SHP77 (cell line): ENCODE results near the gene RAB29.
"Not testable (repeated sequence)": the region's sequence is repeated elsewhere in the genome, so short reads cannot be mapped to it uniquely, and the experiment has no call there.

Source experiments
- DNase-seq, 2 experiments: peaks; one replicate each; lab custom pipeline; 2025; lab: John Stamatoyannopoulos, UW

Gene RAB29, protein sequence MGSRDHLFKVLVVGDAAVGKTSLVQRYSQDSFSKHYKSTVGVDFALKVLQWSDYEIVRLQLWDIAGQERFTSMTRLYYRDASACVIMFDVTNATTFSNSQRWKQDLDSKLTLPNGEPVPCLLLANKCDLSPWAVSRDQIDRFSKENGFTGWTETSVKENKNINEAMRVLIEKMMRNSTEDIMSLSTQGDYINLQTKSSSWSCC

DNA sequence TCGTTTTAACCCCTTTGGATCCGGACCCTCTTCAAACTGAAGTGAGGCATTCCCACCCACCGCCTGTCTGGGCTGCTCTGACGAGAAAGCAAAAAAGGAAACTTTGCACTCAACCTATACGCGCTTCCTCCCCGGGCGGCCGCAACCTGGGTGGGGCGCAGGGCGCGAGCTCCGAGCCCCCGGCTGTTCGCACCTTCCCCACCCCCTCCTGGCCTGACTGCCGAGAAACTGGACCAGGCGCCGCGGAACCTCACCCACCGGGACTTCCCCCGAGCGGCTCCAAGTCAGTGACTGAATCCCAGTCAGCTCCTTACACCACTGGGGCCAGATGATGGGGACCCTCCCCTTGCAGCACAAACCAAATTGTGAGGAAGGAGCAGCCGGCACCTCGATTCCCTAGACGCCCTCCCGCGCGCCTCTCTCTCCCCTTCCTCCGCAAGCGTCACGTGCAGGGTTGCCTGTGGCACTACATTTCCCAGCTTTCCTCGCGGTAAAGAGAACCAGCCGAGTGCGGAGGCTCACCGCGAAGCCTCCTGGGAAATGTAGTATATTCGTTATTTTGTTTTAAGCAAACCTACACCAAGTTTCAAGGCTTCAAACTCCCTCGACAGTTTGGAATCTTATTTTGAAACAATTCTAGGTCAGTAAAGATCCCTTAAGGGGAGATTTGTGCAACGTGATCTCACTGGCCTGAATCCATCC is at the start of gene RAB29:
TSS of gene RAB29 (minus strand) at position 468 of the 702 bp plus-strand sequence. CDS start 526 bp downstream, outside the sequence.
- peak; percentile 52 to 74 for DNase-seq

DNA sequence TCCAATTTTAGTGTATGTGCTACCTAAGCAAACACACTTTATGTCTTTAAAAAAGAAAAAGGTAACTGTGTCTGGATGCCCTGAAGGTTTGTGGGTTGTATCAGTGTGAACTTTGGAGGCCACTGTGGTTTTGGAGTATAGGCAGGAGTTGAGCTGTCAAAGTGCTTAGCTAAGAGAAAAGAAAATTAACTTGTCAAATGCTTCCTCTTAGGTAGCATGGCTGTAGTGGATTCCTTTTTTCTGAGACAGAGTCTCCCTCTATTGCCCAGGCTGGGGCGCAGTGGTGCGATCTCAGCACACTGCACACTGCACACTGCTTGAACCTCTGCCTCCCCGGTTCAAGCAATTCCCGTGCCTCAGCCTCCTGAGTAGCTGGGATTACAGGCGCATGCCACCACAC is 48.9 kb upstream of the RAB29 start:
- DNase-seq: no peak

DNA sequence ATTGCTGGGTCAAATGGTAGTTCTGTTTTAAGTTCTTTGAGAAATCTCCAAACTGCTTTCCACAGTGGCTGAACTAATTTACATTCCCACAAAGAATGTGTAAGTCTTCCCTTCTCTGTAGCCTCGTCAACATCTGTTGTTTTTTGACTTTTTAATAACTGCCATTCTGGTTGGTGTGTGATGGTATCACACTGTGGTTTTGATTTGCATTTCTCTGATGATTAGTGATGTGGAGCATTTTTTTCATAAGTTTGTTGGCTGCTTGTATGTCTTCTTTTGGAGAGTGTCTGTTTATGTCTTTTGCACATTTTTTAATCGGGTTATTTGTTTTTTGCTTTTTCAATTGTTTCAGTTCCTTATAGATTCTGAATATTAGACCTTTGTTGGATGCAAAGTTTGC is 48.0 kb upstream of the RAB29 start:
- not testable (repeated sequence) for DNase-seq

DNA sequence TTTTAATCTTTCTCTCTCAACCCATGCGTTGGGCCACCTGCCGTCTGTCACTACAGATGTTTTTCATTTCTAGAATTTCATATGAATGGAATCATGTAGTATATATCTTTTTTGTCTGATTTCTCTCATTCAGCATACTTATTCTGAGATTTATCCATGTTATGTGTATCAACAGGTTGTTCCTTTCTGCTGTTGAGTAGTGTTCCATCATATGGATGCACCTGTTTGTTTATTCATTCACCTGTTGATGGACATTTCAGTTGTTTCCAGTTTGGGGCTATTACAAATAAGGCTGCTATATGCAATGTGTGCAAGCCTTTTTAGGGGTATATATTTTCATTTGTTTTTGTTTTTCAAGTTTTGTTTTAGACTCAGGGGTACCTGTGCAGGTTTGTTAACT is 47.1 kb upstream of the RAB29 start:
- DNase-seq: no peak

DNA sequence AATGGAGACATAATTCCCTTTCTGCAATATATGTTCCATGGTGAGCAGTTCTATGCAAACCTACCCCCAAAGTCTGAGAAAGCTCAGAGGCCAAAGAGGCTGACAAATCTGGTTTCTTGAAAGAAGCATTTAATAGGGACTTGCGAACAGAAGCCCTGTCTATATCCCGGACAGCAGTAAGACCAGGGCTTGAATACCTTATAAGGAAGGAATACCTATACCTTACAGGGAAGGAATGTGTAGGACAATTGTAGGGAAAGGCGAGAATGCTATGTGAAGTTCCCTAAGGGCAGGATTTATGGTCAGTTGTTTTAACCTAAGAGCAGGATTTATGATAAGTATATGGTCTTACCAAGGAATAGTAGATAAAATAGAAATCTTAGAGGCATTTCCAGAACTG is 42.7 kb upstream of the RAB29 start:
- no peak for DNase-seq

DNA sequence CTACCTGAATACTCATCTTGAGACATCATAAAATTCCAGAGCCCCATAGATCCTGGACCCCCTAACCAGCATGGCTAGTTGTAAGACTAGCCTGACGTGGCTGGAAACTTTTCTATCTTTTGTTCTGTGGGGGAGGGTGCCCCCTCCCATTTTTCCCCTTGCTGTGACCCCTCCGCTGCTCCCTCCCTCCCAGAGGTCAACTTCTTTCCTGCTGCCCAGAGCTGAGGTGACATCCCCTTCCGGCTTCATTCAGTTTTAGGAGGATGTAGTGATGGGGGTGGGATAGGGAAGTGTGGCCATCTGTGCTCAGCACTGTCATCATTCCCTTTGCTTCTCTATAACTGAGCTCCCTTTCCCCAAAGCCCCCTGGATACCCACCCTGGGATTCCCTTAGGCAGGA is 42.1 kb upstream of the RAB29 start:
- no peak for DNase-seq

DNA sequence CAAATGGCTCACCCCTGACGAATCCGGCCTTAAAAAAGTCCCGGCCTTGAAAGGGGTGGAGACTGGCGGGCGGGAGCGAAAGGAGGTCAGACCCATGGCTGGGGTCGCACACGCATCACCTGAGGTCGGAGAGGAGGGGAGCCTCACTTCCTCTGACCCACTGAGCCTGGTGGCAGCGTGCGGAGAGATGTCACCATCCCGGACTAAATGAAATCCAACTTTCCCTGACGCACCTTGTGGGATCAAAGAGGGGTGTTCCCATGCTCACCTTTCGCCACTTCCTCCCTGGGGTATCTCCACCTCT is 38.4 kb upstream of the RAB29 start:
- DNase-seq: peak in 1 of 2 experiments; percentile 3

DNA sequence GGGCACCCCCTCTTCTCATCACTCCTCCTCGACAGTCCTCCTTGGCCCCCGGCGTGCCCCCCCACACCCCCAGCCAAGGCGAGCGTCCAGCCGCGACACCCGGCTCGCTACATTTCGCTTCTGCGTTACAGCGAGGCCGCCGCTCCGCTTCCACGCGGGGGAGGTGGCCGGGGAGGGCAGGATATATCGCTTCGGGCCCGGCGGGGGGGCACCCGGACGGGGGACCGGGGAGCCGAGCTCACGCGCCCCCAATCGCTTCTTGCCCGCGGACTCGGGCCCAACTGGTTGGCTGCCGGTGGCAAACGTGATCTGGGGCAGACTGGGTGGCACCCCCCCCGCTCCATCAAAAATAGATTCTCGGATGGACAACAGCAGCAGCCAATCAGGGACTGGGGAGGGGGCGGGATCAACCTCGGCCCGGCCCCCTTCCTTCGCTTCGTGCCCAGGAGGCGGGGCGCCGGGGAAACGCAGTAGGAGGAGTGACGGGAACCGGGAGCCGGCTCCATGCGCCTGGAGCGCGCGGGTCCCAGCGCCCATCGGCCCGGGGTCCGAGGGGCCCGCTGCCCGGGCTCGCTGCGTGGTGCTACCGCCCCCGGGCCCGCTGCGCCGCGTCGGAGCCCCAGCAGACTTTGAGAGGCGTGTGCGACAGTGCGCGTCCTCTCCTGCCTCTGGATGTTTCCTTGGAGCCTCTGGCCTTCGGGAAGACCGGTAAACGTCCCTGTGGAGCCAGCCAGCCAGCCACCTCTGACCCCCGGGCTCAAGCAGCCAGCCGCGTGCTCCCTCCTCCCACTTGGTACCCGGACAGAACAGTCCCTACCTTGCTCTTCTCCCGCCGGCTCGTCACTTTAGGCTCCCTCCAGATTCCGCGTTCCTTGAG is 37.8 kb upstream of the RAB29 start, which contains the start of gene SLC41A1:
TSS of gene SLC41A1 (minus strand) at position 321 of the 877 bp plus-strand sequence. CDS start 2,757 bp downstream, outside the sequence.
- DNase-seq: peak; percentile 82 to 86

DNA sequence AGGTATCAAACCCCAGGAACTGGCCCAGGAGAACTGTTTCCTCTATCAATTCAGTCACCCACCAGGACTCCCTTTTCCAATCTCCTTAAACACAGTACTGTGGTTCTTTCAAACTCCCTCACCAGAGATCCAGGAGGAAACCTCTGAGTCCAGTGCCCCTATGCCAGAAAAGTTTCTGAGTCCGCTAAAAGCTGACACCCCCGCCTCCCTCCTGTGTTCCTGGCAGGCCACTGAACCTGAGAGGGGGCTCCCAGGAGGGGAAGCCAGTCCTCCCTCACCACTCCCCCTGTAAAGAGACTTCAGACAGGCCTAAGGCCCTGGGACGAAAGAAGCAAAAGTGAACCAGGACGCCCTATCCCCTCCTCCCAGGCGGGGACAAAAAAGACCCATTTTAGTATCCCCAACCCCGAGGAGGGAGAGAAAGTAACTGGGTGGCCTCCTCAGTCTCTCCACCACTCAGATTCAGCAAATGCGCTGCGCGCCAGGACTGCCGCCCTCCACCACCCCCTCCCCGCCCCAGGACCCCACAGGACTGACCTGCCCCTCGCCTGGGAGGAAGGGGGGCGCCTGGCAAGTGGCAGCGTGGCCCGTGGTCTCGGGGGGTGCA is 37.1 kb upstream of the RAB29 start:
- peak in 1 of 2 experiments; percentile 14 for DNase-seq

DNA sequence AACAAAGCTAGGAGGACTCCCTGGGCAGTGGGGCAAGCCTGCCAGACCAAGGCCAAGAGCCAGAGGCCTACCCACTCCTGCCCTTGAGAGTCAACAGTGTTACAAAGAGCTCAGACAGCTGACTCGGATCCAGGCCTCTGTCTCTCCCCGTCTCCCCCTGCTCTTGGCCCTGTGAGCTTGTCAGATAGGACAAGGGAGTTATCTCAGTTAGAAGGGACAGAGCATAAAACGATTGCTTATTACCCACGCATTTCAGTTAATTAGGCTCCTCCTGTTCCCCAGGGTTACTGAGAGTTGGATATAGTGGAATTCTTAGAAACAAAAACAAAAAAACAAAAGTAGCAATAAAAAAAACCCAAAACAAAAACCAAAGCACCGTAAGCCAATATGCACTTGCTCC is 36.4 kb upstream of the RAB29 start:
- DNase-seq: peak in 1 of 2 experiments; percentile 10

DNA sequence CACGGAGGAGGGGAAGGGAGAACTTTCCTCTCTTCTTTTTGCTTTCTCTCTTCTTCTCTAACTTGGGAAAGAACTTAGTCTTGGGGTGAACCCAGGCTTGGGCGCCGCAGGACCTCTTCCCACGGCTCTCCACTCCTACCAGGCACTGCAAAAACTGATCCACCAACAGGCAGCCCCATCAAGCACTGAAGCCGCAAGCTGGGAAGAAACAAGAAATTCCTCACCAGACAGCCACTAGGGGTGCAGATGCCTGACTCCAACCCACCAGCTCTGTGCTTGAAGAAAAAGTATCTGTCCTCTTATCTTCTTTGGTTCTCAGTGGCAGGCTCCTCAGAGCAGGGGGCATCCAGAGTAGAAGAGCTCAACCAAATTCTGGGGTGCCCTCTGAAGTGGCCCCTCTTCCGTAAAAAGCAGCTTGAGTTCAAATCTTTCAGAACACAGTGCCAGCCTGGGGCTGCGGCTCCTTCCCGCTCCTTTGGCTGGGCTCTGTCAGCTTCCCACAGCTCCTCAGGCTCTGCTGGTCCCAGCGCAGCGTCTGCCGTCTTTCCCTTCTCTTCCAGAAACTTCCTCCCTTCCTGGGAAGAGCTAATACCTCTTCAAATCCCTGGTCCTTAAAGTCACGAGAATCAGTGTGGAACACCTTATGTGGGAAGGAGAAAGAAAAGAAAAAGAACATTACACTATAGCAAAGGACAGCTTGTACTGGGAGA is 35.3 kb upstream of the RAB29 start:
- DNase-seq: no peak

DNA sequence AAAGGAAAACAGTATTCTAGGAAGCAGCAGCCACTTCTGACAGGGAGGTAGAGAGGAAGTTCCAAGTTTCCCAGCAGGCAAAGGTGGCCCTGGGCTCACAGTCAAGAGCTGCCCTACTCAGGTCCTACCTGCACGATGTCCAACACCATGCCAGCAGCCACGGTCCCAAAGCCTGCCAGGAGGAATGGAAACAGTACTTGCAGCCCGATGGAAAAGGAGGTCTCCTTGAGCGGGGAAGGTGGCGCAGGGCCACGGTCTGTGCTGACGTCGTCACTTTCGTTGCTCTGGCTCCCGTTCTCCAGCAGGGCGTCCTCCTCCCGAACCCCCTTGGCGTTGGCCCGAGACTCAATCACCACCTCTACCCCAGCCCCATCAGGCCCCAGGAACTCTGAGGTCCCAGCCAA is 34.7 kb upstream of the RAB29 start:
- no peak for DNase-seq

DNA sequence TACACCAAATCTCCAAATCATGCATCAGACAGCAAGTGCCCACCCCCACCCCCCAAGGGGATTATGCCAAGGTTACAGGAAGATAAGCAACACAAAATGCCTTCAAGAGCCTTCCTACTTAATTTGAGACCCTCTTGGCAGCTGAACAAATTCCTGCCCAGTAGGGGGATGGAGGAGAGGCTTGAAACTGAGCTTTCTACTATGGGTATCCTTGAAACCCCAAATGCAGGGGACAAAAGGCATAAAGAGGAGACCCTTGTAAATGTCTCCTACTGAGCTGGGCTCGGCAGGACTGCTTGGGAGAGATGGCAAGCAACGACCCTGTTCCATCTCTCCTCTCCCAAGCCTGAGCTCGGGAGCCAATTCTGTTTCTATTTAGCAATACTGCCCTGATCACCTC is 34.2 kb upstream of the RAB29 start:
- DNase-seq: no peak

DNA sequence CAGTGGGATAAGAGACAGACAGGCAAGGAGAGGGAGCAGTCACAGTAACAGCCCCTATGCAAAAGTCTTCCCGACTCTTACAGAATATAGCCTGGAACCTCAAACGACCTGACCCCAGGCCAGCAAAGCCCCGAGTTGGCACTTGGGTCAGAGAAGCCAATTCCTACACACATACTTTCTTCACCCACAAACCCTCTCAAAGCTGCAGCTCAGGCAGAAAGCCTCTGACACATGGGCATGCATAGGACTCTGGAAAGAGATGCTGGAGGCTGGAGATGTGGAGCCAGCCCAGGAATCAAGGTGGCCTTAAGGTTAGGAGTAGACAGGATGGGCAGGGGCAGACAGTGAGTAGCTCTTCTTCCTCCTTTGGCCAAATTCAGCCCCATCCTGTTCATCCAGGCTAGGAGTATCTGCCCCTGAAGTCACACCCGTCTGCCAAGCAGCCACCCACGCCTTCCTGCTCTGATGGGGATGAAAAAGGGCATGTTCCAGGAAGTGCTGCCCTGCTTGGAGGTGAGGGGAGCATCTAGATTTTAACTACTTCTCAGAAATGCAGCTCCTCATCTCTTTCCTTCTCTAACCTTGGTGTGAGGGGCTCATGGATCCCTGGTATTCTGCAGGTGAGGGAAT is 29.9 kb upstream of the RAB29 start:
- DNase-seq: no peak

DNA sequence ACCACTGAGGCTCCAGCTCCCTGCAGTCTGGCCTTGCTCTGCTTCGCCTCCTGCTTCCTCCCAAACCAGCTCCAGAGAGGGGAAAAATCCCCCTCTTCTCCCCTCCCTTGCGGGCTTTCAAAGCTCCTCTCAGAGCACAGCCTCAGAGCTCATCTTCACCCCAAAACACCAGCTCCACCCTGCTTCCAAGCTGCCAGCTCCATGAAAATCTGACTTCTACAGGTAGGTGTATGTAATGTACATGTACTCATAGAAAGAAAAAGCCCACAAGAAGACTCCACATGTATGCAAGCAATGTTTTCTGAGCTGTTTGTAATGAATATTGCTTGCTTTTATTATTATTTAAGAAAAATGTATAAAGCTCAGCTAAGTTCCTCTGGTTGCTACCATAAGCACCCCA is 29.3 kb upstream of the RAB29 start:
- no peak for DNase-seq

DNA sequence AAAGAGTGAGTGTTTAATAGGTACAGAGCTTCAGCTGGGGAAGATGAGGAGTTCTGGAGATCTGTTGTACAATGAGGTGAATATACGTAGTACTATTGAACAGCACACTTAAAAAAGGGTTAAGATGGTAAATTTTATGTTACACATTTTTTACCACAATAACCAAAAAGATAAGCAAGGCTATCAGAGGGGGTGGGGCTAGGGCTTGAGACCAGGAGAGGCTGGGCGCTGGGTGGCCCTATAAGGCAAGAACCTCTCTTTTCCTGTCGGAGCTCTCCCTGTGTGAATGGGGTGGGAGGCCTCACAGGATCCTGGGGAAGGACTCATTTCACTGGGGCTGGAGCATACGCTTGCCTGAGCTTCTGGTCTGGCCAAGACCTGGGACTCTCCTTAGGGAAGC is 28.7 kb upstream of the RAB29 start:
- no peak for DNase-seq

DNA sequence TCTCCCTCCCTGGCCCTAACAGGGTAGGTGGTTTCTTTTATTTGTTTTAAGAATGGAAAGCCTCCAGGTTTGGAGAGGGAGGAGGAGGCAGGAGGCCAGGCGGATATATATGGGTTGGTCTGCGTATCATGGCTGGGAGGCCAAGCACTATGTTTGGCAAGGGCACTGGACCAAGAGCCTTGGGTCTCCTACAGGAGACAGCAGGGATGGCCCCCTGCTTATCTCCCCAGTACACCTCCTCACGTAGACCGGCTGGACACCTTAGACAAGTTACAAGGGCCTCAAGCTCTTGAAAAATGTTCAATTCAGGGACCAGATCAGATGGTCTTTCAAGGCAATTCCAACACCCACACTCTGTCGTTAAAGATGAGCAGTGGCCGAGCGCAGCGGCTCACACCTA is 26.8 kb upstream of the RAB29 start:
- no peak for DNase-seq

DNA sequence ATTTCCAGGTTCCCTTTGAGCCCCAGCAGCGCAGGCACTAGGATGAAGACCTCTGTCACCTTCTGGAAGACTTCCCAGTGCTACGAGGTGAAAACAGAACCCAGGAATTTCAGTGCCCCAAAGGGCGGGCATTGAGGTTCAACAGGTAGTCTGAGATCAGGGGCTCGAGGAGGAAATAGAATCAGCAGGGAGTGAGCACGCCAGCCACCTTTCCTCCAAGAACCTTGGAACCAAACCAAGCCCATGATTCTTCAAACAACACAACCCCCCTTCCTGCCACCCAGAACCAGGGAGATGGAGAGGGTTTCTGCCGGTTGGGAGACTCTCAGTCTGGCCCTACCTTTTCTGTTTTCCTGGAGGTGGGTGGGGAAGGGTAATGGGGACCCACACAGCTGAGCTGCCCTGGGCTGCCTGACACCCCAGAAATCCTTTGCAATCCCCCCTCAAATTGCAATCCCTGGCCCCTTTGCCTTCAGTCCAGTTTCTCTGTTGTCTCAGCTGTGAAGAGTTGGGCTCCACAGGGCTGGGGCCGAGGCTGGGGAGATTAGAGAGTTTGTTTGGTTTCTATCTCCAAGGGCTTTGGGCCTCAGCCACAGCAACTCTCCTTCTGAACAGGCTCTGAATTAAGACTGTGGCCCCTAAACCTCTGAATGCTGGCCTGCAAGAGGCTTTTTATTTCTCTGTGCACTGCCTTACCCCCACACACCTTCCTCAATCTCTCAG is 25.9 kb upstream of the RAB29 start:
- DNase-seq: no peak

DNA sequence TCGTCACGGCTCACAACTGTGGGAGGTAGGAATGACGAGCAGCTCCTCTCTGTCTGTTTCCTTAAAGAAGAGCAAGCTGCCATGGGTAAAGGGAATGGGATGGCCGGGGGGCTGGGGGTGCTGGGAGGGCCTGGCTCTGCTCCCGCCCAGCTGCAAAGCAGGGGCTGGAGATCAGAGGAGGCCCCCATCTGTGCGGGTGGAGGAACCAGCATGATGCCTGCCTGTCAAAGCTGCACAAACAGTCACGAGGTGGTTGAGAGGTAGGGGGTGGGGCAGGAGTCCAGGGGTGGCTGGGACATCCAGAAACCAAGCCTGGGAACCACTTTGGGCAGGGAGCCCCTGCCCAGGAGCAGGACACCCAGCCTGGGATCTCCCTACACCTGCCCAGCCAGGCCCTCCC is 25.1 kb upstream of the RAB29 start:
- no peak for DNase-seq

DNA sequence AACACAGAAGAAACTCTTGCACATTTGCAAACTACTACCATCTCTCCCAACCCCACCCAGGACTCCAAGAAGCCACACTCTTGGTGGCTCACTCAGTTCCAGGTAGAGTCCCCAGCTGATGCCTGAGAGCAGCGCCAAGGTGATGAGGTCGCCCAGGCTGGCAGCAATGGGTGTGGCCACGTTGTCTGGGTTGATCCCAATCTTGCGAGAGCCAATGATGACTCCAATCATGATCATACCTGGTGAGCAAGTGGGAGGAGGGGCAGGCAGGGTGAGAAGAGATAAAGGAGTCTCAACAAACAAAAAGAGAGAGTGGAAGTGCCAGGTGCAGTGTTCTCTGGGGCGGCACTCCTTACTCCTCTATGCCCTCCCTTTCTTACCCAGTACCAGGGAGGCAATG is 23.3 kb upstream of the RAB29 start:
- no peak for DNase-seq

DNA sequence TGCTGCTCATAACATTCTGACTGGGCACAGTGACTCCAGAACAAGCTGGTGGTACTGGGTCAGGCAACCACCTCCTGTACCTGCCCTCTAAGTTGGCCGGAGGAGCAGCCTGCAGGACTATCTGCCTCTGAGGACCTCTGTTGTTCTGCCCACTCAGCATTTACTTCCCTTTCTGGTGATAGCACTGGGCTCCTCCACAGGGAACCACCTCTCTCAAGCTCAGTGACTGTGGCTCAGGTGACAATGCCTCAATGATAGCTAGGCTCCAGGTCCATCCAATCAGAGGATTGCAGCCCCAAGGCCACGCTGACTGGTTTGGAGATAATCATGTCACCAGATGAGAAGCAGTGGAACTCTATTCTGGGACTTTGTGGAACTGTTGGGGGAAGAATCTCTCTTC is 21.9 kb upstream of the RAB29 start:
- DNase-seq: no peak
